HCEC 1CT (cell line): ENCODE measurements around the gene LAMA2.

Source experiments
- DNase-seq: peaks from one replicate; pipeline ENCODE4 v3.0.0-alpha.2; 2017

Gene LAMA2

DNA sequence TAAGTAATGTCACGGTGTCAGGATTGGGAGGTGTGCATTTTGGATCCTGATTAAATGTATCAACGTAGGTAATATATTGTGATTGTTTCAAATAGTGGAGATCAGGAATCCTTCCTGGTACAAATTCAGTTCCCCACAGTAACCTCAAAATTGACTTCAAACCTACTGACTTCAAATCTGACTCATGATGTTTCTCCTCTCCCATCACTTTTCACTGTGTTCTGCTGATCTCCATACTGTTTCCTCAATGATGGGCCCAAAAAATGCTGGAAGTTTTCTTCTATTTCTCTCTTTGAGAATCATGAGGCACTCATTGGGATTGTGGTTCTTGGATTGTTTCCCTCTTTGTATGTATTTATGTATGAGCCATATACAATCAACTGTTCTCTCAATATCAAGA is 35.9 kb downstream of the LAMA2 start:
- DNase-seq = peak; percentile 37

DNA sequence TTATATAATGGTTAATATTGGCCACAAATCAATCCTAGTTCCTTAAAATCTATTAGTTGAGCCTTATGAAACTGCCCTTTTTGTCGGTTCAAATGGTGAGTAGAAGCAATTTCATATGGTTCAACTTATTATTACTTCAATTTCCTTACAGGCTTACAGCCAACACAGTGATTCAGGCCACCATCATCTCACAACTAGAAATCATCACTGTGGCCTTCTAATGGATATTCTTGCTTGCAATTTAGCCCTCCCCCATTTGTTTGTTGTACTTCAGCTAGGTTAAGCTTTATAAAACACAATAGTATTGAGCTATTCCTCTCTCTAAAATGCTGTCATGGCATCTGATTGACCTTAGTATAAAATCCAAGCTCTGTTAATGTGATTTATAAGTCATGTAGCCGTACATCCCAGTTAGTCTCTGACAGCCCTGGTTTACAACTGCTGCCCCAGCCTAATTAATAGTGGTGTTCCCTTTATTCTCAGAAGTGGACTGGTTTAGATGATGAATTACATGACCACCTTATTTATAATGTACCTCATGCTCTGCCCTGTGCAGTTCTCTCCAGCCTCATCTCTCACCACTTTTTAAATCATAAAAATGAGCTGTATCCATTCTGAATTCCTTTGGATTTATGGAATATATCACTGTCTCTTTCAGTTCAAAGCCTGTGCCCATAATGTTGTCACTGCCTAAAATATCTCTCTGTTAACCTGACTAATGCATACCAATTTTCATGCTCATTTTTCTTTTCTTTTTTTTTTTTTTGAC is 36.7 kb downstream of the LAMA2 start:
- DNase-seq = peak; percentile 81

DNA sequence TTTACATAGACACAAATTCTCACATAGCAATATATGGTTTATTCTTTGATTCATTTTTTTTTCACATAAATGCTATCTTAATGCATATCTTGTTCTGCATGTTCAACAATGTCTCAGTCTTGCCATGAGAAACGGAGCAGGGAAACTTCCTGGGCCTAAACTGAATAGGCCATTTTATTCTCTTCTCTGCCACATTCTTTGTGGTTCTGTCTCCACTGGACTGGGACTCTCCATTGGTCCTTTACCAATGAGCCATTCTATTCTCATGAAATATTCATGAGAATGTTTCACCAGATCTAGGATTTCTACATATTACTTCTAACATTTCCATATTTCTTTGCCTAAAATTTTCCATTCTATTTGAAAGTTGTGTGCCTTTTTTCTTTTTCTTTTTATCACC is 42.8 kb downstream of the LAMA2 start:
- no peak for DNase-seq

DNA sequence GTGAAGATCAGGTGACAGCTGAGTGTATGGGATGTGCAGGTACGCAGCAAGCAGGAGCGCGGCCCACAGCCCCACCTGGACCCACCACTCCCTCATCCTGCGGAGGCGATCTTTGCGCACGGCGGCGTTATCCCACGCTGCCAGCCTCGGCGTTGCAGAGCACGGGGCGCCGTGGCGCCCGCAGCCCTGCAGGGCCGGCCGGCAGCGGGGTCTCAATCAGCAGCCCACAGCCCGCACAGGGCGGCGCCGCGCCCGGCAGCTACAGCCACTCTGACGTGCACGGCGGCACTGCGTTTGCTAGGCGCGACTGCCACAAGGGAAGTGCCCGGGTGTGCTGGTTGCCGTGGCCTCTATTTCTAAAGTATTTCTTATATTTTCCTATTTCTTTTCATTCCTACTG is 46.9 kb downstream of the LAMA2 start:
- DNase-seq = no peak

DNA sequence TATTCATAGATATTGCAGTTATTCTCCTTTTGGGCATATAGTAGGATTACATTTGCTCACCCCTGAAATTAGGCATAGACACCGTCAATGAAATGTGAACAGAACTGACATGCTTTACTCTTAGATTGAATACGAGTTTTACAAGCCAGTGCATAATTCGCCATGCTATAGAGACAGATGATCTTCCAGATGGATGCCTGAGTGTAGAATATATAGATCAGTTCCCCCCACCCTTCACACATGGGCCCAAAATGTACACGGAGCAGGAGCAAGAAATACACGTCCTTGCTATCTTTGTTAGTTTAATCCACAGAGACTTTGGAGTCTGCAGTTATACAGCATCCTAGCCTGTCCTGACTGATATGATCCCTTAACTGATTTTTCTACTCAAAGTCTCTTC is 47.4 kb downstream of the LAMA2 start:
- no peak for DNase-seq

DNA sequence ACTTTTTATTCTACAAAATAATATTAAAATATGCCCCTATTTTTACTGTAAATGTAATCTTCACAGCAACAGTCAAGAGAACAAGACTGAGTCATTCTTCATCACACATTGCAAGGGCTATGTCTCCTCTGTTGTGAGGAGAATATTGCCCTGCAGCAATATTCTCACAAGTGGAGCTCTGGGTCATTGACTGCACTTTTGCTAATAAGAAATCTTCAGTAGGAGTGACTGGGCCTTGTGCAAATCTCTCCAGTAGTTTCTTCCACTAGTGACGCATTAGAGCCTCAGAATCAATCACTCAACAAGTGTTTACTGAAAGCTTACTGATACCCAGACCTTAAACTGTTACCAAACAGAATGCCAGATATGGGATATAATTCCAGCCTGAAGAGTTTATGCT is 49.1 kb downstream of the LAMA2 start:
- peak; percentile 20 for DNase-seq

DNA sequence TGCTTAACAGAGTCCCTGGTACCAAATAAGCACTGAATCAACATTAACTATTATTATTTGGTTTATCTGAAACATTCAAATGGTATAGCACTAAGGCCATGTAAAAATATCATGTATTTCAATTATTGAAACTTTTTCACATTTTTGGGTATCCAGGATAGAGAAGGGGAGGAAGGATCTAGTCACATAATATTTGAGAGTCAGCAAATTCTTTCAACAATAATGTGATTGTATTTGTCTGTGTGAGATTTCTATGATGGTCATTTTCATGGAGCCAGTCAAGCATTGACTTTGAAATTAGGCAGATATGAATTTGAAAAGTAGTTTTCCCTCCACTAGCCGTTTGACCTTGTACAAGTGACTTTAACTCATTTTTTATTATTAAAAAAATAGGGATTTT is 67.9 kb downstream of the LAMA2 start:
- no peak for DNase-seq

DNA sequence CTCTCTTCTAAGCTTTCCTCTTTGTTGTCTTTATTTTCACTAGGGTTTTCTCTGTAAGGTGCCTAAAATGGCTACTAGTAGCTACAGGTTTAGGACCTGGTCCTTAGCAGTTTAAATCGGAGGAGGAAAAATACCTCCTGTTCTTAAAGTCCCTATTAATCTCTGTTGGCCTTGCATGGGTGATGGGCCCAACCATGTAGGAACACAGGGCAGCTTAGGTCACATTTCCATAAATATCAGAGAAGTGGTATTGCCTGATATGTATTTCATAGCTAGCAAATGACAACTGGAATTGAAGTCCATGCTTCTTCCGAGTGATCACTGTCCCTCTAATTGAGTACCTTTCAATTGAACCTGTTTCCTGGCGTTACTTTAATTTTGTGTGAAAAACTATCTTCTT is 70.0 kb downstream of the LAMA2 start:
- no peak for DNase-seq

DNA sequence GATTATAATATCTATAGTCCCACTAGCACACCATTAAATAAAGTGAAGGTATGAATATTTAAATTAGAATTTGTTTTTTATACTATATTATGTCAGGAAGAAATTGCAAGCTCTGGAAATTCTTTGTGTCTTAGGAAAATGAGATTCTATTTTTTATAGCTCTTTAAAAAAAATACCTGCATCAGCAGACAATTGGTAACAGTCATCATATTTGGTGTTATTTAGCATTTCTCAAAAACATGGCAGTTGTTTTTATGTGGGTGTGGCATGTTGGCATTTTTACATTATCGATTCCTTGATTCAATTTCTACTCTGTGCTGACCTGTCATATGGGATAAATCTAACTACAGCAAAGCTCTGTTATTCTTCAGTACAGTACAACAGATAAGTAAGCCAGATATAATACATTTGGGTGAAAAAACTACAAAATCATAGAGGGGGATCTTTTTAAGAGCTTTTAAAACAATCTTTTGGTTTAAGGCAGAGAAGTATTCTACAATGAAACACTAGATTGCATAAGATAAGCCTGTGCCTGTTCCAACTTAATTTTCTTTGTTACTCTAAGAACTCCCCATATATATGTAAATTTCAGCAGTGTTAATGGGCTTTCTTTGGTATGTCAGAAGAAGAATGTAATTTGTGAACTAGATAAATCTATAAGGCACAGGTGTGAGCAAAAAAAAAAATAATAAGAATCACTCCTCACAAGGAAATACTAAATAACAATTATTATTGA is 71.5 kb downstream of the LAMA2 start:
- no peak for DNase-seq

DNA sequence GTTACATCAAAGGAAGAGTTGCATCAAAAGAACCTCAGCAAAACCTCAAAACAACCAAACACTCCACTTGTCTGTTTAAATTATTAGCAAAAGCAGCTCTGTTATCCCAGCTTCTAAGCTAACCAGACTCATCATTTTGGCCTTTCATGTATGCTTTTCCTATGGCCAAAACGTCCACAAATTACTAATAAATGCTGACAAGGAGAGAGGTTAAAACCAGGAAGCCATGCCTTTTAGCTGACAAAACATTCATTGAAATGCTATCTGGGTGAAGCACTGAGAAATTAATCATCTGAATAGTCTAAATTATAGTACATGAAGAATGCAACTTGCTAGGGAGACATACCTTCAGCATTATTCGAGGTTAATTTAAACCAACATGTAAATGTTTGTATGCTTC is 80.6 kb downstream of the LAMA2 start:
- DNase-seq = peak; percentile 65

DNA sequence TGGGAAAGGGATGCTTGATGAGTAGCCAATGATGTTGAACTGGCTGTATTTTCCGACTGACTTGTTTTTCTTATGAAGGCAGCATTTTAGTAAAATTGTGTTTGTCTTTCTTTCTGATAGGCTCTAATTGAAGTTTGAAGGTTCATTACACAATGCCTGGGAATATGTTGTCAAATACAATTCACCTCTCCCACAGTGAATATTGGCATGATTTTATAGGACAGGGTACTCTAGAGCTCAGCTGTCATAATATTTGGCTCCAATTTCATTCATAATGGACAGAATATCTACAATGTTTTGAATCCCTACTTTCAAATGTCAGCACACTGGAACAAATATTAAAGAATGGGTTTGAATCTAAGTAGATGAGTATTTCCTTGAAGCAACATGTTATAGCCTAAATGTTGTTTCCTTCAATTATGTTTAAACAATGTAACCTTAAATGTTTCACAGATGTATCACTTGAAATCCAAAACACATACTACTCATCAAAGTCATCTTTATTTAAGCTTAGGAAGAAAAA is 81.4 kb downstream of the LAMA2 start:
- DNase-seq = peak; percentile 28

DNA sequence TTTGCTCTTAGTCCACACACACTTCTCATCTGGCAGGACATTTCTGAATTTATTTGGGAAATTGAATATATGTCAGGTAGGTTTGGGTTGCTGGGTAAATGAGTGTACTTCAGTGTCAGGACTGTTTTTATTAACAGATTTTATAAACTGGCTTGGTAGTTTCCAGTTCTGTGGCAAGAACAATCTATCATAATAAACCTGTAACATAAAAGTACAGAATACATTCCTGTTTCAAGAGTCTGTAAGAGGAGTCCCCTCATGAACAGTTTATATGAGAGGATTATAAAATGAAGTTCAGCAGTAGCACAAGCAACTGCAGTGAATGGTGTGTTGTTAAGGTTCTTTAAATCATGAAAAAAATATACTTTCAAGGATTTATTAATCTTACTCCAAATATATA is 81.8 kb downstream of the LAMA2 start:
- DNase-seq = no peak

DNA sequence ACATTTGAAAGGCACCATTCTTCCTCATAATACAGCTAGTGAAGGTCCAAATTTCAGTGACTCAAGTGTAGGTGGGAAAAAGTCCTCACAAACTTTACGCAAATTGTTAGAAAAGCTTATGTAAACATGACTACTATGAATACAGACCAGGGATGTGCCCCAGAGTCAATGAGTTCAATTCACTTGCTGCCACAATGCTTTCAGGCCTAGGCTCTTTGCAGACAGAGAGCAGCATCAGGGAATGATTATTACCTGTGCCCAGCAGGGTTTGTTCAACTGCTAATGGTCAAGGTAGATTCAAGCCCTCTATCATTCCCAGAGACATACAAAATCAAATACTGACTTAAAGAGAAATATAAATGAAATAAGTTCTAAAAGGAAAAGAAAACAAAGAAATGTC is 84.0 kb downstream of the LAMA2 start:
- no peak for DNase-seq

DNA sequence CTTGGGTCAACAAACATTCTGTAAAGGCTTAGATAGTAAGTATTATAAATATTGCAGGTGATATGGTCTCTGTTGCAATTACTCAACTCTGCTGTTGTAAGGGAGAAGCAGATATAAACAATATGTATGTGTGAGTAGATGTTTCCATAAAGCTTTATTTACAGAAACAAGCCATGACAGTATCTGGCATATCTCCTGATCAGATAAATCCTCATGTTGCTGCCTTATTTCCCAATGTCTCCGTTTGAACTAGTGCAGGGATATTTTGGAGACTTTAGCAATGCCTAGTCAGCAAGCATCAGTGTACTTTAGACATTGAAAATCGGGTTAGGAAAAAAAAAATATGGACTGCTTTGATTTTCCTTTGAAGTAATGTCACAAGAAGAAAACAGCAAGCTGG is 96.1 kb downstream of the LAMA2 start:
- no peak for DNase-seq

DNA sequence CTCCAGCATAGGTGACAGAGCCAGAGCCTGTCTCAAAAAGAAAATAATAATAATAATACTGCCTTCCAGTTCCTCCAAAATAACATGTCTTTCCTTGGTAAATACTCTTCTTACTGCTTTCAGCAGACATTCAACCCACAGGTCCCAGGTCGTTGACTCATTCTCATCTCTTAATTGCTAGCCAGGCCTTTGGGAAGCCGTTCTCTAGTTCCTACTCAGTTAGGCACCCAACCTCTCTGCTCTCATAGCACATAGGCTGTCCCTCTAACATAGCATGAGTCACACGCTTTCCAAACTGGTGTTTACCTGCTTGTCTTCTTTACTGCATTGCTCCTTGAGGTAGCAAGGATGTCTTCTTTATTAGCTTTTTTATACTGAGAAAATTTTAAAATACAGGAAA is 98.8 kb downstream of the LAMA2 start:
- DNase-seq = no peak

DNA sequence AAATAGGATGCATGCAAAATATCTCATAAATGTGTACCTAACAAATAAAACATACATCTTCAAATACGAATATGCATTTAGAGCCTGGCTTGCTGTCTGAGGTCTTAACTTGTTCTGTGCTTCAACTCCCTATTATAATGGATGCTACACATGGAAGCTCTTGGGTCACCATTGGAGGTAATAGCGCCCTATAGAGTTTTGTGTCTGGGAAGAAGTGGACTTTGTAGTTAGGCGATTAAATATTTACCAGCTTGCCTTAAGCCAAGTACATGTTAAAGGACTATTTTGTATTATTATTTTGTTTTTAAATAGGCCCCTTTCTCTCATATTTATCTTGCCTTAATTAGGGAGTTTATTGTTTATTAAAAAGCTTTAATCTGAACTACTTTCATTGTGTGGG is 107.4 kb downstream of the LAMA2 start:
- DNase-seq = no peak

DNA sequence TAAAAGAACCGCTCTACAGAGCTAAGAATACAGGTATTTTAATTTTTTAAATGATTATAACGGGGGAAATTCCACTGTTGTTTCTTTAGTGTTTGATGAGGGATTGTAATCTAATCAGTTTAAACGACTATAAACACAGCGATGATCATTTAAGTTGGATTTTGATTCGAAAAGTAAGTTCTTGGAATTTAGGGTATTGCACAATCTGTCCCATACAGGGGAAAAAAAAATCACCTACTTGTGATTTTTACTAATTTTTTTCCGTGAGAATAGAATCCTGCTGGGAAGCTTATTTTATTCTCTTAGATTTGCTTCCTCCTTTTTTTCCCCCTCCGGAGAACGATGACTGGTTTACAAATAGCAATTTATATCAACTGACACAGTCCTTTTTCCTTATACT is 108.0 kb downstream of the LAMA2 start:
- no peak for DNase-seq

DNA sequence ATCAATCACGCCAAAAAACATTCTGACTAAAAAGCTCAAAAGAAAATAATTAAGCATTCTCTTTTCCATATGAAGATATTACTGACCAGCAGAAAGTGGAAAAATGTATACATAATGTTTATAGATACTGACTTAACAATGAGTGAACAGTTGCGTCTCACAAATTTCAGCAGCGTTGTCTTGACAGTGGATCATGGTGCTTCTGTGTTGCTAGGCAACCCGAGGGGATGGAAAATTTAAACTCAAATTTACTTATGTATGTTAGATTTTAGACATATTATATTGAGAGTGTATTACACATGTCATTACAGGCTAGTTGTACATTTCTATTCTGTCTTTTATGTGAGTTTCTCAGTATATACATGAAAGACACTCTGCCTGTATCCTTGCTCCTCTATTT is 110.2 kb downstream of the LAMA2 start:
- DNase-seq = no peak

DNA sequence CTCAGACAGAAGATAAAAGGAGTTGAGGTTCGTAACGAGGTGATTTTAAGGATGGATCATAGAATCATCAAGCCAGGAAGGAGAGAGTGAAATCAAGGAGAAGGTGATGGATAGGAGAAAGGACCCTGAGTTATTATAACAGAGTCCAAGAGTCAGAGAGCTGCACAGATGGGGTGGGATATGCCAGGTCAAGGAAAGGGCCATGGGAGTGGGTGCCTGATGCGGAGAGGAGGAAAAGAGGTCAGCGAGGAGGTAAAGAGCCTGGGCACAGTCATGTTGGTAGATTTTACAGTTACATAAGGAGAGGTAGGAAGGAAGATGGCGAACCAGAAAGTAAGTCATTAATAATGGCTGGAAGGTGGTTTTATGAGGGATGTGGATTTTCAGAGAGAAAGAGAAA is 114.9 kb downstream of the LAMA2 start:
- no peak for DNase-seq

DNA sequence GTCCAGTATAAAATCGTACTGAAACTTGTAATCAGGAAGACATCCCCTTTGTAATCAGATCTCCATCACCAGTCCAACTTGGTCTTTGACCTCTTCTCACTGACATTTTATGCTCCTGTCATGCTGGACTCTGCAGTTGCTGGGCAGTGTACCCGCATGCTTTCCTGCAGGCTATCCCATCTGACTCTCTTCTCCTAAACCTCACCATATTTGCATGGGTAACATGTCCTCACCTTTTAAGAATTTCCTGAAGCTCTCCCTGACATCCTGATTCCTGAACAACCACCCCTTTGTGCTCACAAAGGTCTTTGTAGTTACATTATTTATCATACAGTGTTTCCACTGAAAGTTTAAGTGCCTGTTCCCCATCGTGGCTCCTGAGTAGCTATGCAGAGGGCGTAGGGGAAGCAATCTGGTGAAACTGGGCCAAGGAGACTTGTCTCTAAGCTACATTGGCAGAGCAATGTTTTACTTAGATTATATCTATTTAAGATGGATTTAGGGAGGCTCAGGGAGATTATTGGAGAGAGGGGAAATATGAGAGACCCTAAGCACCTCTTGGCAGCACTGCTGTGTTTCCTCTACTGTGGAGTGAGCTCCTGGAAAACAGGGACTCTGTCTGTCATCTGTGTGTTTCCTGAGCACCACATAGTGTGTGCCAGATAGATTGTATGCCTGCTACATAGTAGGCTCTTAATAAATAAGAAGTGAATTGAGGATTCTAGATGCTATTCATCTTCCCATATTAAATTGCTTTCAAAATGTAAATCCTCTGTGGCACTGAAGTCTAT is 124.0 kb downstream of the LAMA2 start:
- DNase-seq = no peak

DNA sequence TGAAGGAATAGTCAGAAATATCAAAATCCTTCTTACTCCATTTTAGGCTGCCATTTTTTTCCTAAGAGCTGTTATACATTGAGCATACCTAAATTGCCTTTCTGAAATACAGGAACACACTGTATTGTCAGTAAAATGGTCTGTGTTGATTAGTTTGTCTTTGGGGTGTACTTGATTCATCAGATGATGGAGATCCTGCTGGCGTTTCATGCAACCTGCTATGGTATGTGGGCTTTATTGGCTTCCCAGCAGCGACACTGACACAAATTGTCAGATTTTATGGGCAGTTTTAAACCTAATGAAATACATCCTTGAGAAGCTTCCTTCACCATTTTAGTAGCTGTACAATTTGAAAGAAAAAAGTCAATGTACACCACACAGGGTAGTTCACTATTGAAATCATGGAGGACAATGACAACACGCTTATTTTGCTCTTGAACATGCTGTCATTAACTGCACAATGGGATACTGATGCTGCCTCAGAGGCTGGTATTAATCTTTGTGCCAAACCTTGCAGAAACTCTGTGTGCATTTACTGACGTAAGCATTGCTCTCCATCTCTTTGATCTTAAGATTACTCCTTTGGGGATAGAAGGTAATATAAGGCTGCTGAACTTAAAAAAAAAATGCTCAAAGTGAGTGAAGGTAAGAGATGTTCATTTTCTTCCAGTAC is 124.9 kb downstream of the LAMA2 start:
- no peak for DNase-seq

DNA sequence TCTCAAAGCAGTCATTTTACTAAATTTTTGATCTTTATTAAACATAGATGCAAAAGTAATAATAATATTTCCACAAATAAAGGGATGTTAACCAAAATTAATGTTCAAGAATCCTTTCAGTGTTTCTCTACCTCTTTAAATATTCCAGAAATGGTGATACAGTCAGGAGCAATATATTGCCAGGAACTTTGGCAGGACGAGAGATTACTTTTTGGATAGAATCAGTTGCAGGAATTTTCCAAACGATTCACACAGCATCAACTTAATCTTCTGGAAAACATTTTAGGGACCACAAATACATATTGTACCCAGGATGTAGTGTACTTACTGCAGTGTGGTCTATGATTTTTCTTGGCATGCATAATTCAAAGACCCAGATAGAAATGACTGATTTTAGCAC is 125.7 kb downstream of the LAMA2 start:
- no peak for DNase-seq

DNA sequence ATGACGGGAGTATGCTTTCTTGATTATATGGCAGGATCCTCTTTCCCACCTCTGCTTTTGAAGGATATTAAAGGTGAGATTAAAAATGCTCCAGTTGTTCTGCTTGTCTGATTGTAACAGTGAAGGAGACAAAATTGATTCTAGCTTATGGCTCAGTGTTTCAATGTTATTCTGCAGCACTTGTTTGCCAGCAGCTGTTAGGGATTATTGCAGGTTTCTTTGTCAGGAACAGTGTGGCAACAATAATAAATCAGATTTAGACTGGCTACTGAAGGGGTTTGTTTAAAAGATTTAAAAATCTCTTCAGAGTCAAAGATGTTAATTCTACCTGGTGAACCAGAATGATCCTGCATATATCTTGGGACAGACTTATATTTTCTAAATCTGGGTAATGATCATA is 126.9 kb downstream of the LAMA2 start:
- no peak for DNase-seq
